Endothelial cell of umbilical vein (primary cell): ENCODE data around the gene CDKN1C. TPM values are rescaled to one million over a fixed set of nuclear protein-coding genes. Genes with fewer than 3 reads are reported as not detected.

ENCODE experiments used
- BruUV-seq: library from RNA; stranded (reverse); fragments of 400-500 nt; replicated peaks from 2 replicates; lab custom pipeline; 2021; lab: Mats Ljungman, UMichigan
- CTCF ChIA-PET: fragments of 300-600, 350-600 bp; sonication (Branson Sonifier 250); formaldehyde crosslinking; loops from one replicate; lab custom pipeline; 2021; ENCODE audit warnings: antibody characterized with exemption, inconsistent platforms; lab: Charles Lee
- POLR2A ChIA-PET: fragments of 300-600, 350-600 bp; sonication (Branson Sonifier 250); formaldehyde crosslinking; loops from one replicate; lab custom pipeline; 2021; ENCODE audit warnings: antibody characterized with exemption, inconsistent platforms; lab: Charles Lee
- DNase-seq: peaks from one replicate; pipeline ENCODE4 v3.0.0-alpha.2; 2011; ENCODE audit warnings: low read depth, low spot score
- FAIRE-seq: peaks from 2 replicates; lab custom pipeline; 2011; peaks lifted over from hg19 to GRCh38; lab: Jason Lieb, UNC
- H2AFZ ChIP-seq: 2 replicates; pipeline ENCODE4 v1.6.0; 2012; ENCODE audit warnings: low read depth, low read length, control low read depth, inconsistent platforms
- H3K27ac ChIP-seq: 2 replicates; pipeline ENCODE4 v1.5.1; 2011; ENCODE audit warnings: low read depth, mild to moderate bottlenecking, control low read depth, low read length, moderate library complexity; ENCODE audit not compliant: insufficient read depth
- H3K27me3 ChIP-seq, 2 experiments: 2 replicates each; pipeline versions ENCODE4 v1.6.0 to v1.6.1; 2011; ENCODE audit warnings: low read length in 2 of 2, mixed read lengths in 1 of 2; ENCODE audit not compliant: control insufficient read depth in 2 of 2, insufficient read depth in 2 of 2
- H3K36me3 ChIP-seq, 2 experiments: 2 replicates in 1 of 2; 3 replicates in 1 of 2; pipeline ENCODE4 v1.5.1; 2011; ENCODE audit warnings: low read length in 2 of 2, mild to moderate bottlenecking in 1 of 2, moderate library complexity in 1 of 2; ENCODE audit not compliant: control insufficient read depth in 2 of 2, insufficient read depth in 2 of 2; ENCODE audit errors: extremely low read depth in 1 of 2
- H3K4me1 ChIP-seq: 3 replicates; pipeline ENCODE4 v1.5.1; 2011; ENCODE audit warnings: mild to moderate bottlenecking, low read length; ENCODE audit not compliant: control insufficient read depth, insufficient read depth; ENCODE audit errors: extremely low read depth
- H3K4me2 ChIP-seq: 2 replicates; pipeline ENCODE4 v1.6.1; 2011; ENCODE audit warnings: low read length, control low read depth, mixed read lengths; ENCODE audit not compliant: insufficient read depth
- H3K4me3 ChIP-seq, 3 experiments: fragments of 200-600 bp in 1 of 3; sonication (generic), shearing (Covaris generic) in 1 of 3; replicated peaks in 1 of 3; 2 replicates each; pipeline ENCODE4 v1.5.1; 2011 to 2016; ENCODE audit warnings: control low read depth in 3 of 3, low read length in 3 of 3, mild to moderate bottlenecking in 2 of 3, inconsistent platforms in 1 of 3, low read depth in 1 of 3, moderate library complexity in 1 of 3; ENCODE audit not compliant: insufficient read depth in 1 of 3
- H3K79me2 ChIP-seq: 2 replicates; pipeline ENCODE4 v1.6.0; 2012; ENCODE audit warnings: low read length, inconsistent platforms; ENCODE audit not compliant: control insufficient read depth, insufficient read depth
- H3K9ac ChIP-seq: replicated peaks from 2 replicates; pipeline ENCODE3; 2011; ENCODE audit warnings: low read length, control low read depth; ENCODE audit not compliant: insufficient read depth; ENCODE audit errors: extremely low read depth
- H3K9me1 ChIP-seq: replicated peaks from 3 replicates; pipeline ENCODE4 v1.6.0; 2011; ENCODE audit warnings: mild to moderate bottlenecking, low read length; ENCODE audit not compliant: control insufficient read depth, insufficient read depth; ENCODE audit errors: extremely low read depth
- H3K9me3 ChIP-seq: replicated peaks from 2 replicates; pipeline ENCODE4 v1.5.1; 2012; ENCODE audit warnings: low read length, inconsistent platforms; ENCODE audit not compliant: control insufficient read depth, insufficient read depth
- H4K20me1 ChIP-seq: replicated peaks from 2 replicates; pipeline ENCODE3; 2011; ENCODE audit warnings: mild to moderate bottlenecking, low read length; ENCODE audit not compliant: control insufficient read depth, insufficient read depth; ENCODE audit errors: extremely low read depth
- CTCF ChIP-seq, 2 donors: IDR thresholded peaks; 1 replicate in 1 of 2; 2 replicates in 1 of 2; pipeline ENCODE4 v1.5.1; 2011; ENCODE audit warnings: low read length in 2 of 2, mild to moderate bottlenecking in 2 of 2, moderate library complexity in 2 of 2, control low read depth in 1 of 2, inconsistent platforms in 1 of 2, low read depth in 1 of 2; ENCODE audit not compliant: insufficient read depth in 1 of 2; ENCODE audit errors: extremely low read depth in 1 of 2
- EZH2 ChIP-seq: IDR thresholded peaks from 2 replicates; pipeline ENCODE4 v1.6.1; 2012; ENCODE audit warnings: borderline replicate concordance, low read depth, mild to moderate bottlenecking, moderate library complexity, low read length, inconsistent platforms; ENCODE audit not compliant: severe bottlenecking
- FOS ChIP-seq: IDR thresholded peaks from 2 replicates; pipeline ENCODE4 v1.6.1; 2011; ENCODE audit warnings: mild to moderate bottlenecking, low read length, moderate library complexity, borderline replicate concordance; ENCODE audit not compliant: insufficient read depth
- GATA2 ChIP-seq: IDR thresholded peaks from 2 replicates; pipeline ENCODE4 v1.7.0; 2011; ENCODE audit warnings: low read depth, mild to moderate bottlenecking, moderate library complexity, mixed read lengths, low read length; ENCODE audit not compliant: insufficient read length, insufficient read depth
- JUN ChIP-seq: IDR thresholded peaks from 2 replicates; pipeline ENCODE4 v1.6.1; 2011; ENCODE audit warnings: borderline replicate concordance, low read depth; ENCODE audit not compliant: insufficient read length, insufficient read depth
- MAX ChIP-seq: IDR thresholded peaks from 2 replicates; pipeline ENCODE4 v1.6.1; 2011; ENCODE audit not compliant: insufficient read depth, insufficient read length
- MYC ChIP-seq: IDR thresholded peaks from one replicate; pipeline ENCODE4 v1.6.1; 2011; ENCODE audit warnings: mild to moderate bottlenecking, low read depth, low read length
- POLR2A ChIP-seq: IDR thresholded peaks from 2 replicates; pipeline ENCODE4 v1.6.1; 2012; ENCODE audit warnings: low read depth, mild to moderate bottlenecking, control low read depth, low read length
- POLR2AphosphoS5 ChIP-seq: IDR thresholded peaks from 2 replicates; pipeline ENCODE4 v1.6.1; 2012; ENCODE audit warnings: low read depth, mild to moderate bottlenecking, control low read depth, low read length, moderate library complexity; ENCODE audit not compliant: insufficient read depth
- dilution Hi-C: fragments of 300-500 bp; cut with MboI; formaldehyde crosslinking; loops from one replicate; pipeline ENCODE4 v1.15.0; 2019; ENCODE audit warnings: low sequenced_read_pairs; ENCODE audit not compliant: extremely low pct_ligation_motif_present
- intact Hi-C: fragments of 100-400 bp; cut with micrococcal nuclease; formaldehyde crosslinking; loops from one replicate; pipeline ENCODE4 v1.10.0; 2022
- polyA plus RNA-seq, 4 experiments: library from polyadenylated mRNA; depleted of rRNA in 3 of 4; stranded (reverse) in 3 of 4; unstranded in 1 of 4; fragments of >200 nt; gene quantifications; 2 replicates each; pipeline versions ENCODE4 v1.2.1 to v1.2.3, GENCODE V29; 2011 to 2012; ENCODE audit warnings: missing spikeins in 1 of 4
- total RNA-seq: library from RNA; stranded (reverse); gene quantifications from 2 replicates; pipeline ENCODE4 v1.2.3, GENCODE V29; 2021

The CDKN1C gene
- total and polyA plus RNA-seq, 2 donors (not counting 3 experiments of a cell fraction or from before 2014, with no cell fraction given): 4.1 to 9.0 TPM

DNA sequence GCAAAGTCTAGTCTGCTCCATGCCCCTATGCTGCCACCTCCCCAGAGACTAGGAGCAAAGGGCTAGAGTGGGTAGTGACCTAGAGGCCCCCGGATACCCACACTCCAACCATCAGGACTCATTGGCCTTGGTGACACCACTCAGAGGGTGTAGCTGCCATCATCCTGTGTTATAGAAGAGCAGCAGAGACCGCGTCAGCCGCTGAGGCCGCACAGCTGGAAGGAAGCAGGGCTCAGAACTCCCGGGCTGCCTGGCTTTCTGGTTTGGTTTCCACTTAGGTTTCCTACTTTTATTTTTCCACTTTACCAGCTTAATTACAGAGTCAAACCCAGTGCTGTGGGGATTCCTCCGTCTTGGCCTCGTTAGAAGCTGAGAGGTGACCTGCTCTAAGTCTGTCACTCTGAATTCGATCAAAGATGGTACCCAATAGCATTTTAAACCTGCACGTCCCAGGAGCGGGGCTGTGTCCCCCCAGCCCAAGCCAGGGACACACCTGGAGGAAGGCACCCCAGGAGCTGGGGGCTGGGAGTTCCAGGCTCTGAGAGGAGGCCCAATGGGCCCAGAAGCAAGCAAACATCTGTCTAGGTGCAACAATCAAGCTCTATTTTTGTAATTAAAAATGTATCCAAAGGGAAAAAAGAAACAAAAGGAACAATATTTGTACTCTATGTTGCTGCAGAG lies 2.1 kb upstream of the CDKN1C start:
- BruUV-seq: no TSS peak
- Histone ChIP-seq H3K79me2 (no peaks in the 10 kb centered on the region), H3K27me3 (peaks cover 1 to 14% of the 10 kb centered on the region in 2 experiments), H3K4me2 (no peak overlapping the region), H3K9me3 (no peaks in the 10 kb centered on the region), H2AFZ (no peak overlapping the region), H3K9ac (no peak overlapping the region), H3K27ac (no peak overlapping the region), H3K4me1 (peaks cover 19% of the 10 kb centered on the region), H4K20me1 (no peaks in the 10 kb centered on the region), H3K4me3 (no peak overlapping the region), H3K36me3 (no peaks in the 10 kb centered on the region), H3K9me1 (no peaks in the 10 kb centered on the region)
- ChIA-PET POLR2A (interaction anchor here (1.3 kb wide), 1 partner anchor 355 kb away, joined by 4 read pairs; no protein-coding TSS in a partner anchor), CTCF (interaction anchor here (0.7 to 16.2 kb wide), 17 partner anchors 9 to 464 kb away, joined by 3 to 711 read pairs (median 3); partner anchors contain the start of gene PHLDA2)
- DNase-seq (no peak), FAIRE-seq (no peak)
- dilution Hi-C loops: no loop called here
- TF ChIP-seq JUN: no peak
- no peak for TF ChIP-seq GATA2
- TF ChIP-seq EZH2: no peak
- TF ChIP-seq CTCF (IDR thresholded peaks at IDR 0.05; ENCODE audit: extremely low read depth in 1 of 2, insufficient read depth in 1 of 2, low read depth in 1 of 2, low read length in 2 of 2): no peak
- no peak for TF ChIP-seq MYC
- no peak for TF ChIP-seq FOS
- TF ChIP-seq POLR2AphosphoS5: no peak
- no peak for TF ChIP-seq MAX
- no peak for TF ChIP-seq POLR2A
- intact Hi-C loops: loop anchor here (1.0 to 10.0 kb wide), 6 partner anchors 113 to 583 kb away; partner anchors contain the start of genes C11orf21 and TSPAN32
